ENCODE results near the gene ANKRD44.

Gene ANKRD44

DNA sequence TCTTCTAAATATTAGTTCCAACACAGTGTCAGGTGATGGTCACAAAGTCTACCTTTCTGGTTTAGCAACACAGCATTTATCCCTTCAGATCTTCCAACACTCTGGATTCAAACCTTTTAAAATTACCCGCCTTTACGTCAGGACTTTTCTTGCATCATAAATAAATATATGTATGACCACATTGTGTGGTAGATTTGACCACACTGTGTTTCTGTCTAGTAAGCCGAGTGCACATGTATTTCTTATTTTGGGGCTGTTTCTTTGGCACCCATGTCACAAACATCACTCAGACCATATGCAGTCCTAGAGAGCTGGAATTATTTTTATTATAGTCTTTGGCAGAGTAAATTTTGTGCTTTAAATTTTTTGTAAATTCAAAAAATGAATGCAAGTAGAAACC, 172.1 kb downstream of the ANKRD44 start:
- ATAC-seq, result no peak

- peak; percentile 48 to 65 for ATAC-seq
Measured at GRCh38 chr2:197137826-197138477, 172.6 kb downstream of the ANKRD44 start.

GRCh38 chr2:197137231-197137630, 173.3 kb downstream of the ANKRD44 start:
- peak; percentile 30 to 44 for ATAC-seq

DNA sequence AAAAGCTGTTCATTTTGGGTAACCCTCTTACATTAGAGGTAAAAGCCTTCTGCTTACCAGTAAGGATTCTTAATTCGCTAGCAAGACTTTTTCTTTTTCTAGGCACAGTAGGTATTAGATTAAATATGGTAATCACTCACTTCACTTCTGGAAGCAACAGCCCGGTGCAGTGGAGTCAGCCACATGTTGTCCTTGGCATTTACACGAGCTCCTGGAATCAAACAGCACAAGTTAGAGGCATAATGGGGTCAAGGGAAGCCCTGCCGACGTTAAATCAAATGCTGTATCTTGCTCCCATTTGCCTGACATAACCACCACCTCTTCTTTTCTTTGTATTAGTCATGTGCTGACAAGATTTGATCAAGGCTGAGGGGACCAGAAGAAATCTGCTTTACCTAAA, 174.1 kb downstream of the ANKRD44 start:
- no peak for ATAC-seq

DNA sequence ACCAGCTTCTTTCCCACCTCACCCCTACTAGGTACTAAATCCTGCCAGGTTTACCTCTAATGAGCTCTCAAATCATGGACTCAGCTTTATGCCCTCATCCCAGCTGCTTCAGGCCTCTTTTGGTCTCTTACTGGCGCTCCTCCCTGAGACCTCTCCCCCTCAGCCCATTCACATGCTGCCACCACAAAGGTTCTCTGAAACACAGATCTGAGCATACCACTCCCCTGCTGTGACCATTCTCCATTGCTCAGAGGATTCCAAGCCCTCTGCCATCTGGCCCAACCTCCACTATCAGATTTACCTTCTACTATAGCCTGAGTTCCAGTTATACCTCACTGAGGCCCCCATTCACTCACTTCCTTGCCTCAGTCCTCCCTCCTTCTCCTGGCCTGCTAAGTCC, 174.8 kb downstream of the ANKRD44 start:
- ATAC-seq, result no peak

DNA sequence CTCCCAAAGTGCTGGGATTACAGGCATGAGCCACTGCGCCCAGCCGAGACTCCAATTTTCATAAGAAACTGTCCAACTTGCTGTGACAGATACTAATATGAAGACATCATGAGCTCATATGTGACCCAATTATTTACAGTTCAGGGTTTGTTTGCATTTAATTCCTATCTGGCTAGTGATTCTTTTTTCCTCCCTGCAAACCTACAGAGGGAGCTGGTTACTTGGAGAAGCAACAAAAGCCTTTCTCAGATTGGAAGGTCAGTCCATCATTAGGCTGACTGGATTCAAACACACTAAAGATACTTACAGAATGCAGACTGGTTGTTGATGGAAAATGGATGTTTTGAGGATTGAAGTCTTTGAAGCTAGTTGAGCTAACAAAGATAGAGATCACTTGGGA, 176.4 kb downstream of the ANKRD44 start:
- no peak for ATAC-seq

- ATAC-seq, result no peak
Measured at GRCh38 chr2:197131558-197131855, 179.1 kb downstream of the ANKRD44 start.

- ATAC-seq, result peak; percentile 58 to 81
Measured at GRCh38 chr2:197130318-197130717, 180.3 kb downstream of the ANKRD44 start.

DNA sequence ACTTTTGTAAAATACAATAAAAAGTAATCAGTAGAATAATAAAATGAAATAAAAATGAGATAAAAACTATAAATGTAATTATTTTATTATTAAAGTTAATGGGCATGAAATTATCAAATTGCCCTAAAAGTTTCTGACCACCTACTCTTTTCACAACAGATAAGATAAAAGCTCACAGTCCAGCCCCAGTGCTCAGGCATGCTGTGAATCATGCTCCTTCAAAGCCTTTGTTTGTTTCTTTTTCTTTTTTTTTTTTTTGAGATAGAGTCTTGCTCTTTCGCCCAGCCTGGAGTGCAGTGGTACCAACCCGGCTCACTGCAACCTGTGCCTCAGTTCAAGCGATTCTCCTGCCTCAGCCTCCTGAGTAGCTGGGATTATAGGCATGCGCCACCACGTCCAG, 181.7 kb downstream of the ANKRD44 start:
- ATAC-seq, result no peak

DNA sequence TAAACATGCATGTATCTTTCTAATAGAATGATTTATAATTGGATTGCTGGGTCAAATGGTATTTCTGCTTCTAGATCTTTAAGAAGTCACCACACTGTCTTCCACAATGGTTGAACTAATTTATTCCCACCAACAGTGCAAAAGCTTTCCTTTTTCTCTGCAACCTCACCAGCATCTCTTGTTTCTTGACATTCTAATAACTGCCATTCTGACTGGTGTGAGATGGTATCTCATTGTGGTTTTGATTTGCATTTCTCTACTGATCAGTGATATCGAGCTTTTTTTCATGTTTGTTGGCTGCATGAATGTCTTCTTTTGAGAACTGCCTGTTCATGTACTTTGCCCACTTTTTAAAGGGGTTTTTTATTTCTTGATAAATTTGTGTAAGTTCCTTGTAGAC, 182.5 kb downstream of the ANKRD44 start:
- ATAC-seq, result peak in 1 of 2 donors; percentile 24

DNA sequence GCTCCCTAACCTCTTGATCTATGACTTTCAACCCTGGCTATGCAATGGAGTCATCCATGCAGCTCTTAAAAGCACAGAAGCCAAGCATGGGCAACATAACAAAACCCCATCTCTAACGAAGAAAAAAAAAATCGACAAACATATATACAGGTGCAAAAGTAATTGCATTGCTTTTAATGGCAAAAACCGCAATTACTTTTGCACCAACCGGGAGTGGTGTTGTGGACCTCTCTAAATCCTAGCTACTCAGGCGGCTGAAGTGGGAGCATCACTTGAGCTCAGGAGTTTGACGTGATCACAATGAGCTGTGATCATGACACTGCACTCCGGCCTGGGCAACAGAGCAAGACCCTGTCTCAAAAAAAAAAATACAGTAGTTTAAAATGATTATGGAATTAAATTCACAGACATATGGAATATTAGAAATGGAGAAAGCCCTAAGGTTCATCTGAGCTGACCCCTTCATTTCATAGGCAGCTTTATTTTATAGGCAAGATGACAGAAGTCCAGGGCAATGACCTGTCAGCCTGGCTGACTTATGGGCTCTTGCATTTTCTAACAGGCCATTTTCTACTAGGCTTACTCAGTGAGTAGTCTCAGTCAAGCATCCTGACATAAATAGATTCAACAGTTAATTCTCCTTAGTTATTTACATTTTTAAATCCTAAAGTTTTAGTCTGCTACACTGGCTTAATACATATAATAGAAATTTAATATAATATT, 183.8 kb downstream of the ANKRD44 start:
- ATAC-seq, result no peak

- ATAC-seq, result no peak
Measured at GRCh38 chr2:197124639-197125390, 185.8 kb downstream of the ANKRD44 start.

- ATAC-seq, result peak; percentile 67
Measured at GRCh38 chr2:197122821-197123220, 187.8 kb downstream of the ANKRD44 start.

DNA sequence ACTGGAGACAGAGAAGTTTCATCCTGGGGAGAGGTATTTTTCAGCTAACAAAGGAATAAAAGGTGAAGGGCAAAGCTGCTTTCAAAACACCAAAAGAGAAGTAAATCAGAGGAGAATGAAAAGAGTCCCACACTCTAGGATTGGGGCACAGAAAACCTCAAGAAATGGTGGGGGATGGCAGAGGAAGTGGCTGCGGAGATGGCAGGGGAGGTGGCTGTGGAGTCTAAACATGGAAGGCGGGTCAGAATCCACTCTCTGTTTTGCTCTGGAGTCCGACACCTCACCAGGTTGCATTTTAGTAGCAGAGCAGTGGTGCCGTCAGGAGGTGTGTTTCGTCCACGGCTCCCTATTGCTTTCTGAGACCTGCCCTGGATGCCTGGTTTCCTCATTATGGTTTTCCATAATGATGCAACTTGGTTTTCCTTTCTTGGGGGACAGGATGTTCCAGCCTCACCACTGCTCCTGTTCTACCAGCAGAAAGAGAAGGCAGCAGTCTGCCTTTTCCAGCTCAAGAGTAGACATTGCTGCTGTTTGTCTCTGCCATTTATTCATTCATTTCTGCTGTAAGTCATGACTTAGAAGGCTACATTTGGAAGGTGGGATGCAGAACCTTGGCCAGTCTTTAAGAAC, 188.7 kb downstream of the ANKRD44 start:
- no peak for ATAC-seq

DNA sequence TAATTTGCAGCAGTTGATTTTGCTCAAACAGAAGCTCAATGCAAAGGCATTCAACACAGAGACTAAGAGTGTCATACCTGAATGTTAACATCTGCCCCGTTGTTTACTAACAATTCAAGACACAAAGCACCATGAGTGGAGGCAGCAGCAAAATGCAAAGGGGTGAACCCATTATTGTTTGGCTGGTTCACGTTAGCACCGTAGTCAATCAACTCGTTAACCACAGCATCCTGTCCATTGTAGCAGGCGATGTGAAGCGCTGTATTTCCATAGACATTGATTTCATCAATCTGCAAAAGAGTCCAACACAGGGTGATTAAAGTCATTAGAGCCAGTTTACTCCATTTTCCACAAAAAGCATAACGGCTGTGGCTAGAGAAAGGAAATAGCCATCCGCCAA, 189.3 kb downstream of the ANKRD44 start:
- no peak for ATAC-seq

DNA sequence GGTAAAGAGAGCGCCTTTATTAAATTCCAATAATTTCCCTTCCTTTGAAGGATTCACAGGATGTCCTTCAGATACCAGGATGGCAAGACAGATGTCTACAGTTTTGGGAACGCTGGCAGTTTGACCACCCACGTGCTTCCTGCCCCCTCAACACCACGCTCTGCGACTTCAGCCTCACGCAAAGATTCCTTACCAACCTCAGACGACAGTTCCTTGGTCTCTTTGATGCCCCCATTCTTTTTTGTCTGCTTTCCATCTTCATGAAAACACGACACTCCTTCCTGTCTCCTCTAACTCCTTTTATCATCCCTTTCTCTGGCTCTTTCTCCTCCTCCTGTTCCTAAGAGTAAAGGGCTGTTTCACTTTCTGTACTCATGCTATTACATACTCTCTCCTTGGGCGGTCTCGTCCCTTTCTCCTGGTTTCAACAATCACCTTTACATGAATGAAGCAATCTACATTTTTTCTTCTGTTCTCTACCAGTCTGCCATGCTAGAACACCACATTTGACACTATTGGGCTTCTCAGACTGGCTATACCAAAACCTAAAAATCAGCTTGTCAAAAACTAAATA, 194.2 kb downstream of the ANKRD44 start:
- ATAC-seq, result no peak

GRCh38 chr2:197115325-197115724, 195.3 kb downstream of the ANKRD44 start:
- no peak for ATAC-seq

DNA sequence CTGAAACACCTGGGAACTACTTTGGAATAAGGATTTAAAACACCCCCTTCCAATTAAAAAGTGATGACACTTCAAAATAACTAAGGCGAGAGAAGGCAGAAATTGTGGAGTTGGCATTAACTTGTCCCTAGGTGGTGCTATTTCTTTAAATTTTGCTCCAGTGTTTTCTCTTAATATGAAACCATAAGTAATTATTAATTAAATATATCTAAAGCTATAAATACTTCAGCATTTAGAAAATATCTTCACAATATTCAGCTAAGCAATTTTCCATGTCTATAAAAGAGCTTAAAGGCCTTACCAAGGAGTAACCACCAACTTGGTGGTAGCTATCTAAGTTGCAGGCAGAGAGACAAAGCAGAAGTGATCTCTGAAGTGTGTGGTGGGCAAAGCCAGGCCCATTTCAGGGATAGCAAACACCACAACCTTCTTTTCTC, 197.3 kb downstream of the ANKRD44 start:
- ATAC-seq, result no peak

DNA sequence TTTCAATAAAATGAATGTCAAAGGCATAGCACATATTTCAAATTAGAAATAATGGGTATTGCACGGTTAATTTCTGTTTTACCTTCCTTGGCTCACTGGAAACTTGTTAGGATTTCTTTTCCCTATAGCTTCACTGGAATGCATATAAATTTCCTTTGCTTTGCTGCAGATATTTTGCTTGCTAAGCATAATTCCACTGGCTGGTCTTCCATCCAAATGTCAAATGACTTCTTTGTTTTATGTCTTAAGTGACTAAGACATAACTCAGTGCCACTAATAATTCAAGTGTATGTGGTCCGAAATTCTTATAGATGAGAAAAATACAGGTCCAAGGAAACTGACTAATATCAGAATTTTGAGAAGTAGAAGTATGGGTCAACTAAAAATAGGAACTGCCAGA, 201.3 kb downstream of the ANKRD44 start:
- ATAC-seq, result no peak

- no peak for ATAC-seq
Measured at GRCh38 chr2:197108758-197109157, 201.8 kb downstream of the ANKRD44 start.

GRCh38 chr2:197107291-197108269, 203.0 kb downstream of the ANKRD44 start:
- no peak for ATAC-seq

- no peak for ATAC-seq
Measured at GRCh38 chr2:197103363-197103762, 207.2 kb downstream of the ANKRD44 start.

All from activated CD4-positive, CD25-positive, alpha-beta regulatory T cell treated with anti-CD3 and anti-CD28 coated beads, Interleukin-2, amount 50 U/mL, for 24 hours (primary cell).